Measurements from ENCODE around the gene TNKS1BP1. TPM values are rescaled to one million over a fixed set of nuclear protein-coding genes. Genes with fewer than 3 reads are reported as not detected.

TNKS1BP1 gene
- total RNA-seq, 1 experiment from 2014 or later: 218 TPM

DNA sequence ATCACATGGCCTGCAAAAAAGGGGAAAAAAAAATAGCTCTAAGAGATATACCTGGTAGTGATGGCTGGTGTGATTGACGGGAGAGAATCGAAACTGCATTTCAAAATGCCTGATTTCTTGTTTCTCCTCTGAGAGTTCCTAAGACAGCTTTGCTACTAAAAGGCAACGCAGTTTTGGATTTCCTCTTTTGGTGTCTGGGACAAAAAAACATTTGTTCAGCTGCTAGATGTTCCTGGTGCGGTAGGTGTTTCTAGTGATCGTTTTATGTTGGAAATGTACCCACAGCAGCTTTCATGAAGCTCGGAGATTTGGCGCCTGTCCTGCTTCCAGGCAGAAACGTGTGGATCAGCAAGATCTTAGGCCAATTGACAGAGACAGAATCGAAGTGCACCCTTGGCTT is 31.5 kb upstream of the TNKS1BP1 start:
- POLR2A ChIA-PET (ENCODE audit: unreplicated experiment): no interaction called here
- peaks cover 11% of the 10 kb centered on the region; the same call in 1 of the 2 replicates for H3F3A ChIP-seq (ENCODE audit: insufficient read depth, low read depth)
- no peaks in the 10 kb centered on the region for H3K9me2 ChIP-seq (ENCODE audit: insufficient read depth)
- peaks cover 13% of the 10 kb centered on the region; the same call in 1 of the 2 replicates for H3K4me1 ChIP-seq (replicated peaks; ENCODE audit: insufficient read depth)
- H3K27ac ChIP-seq: no peak overlapping the region
- intact Hi-C loops (cut with micrococcal nuclease; ENCODE audit: unreplicated experiment): no loop called here
- DNase-seq: no peak
- H3K36me3 ChIP-seq (ENCODE audit: low read depth): 0 out of 2 replicates have a peak, but pooled peaks cover 2% of the 10 kb centered on the region
- CTCF ChIA-PET: interaction anchor here (0.7 kb wide), 1 partner anchor 103 kb away, joined by 12 read pairs; no protein-coding TSS in a partner anchor
- no peaks in the 10 kb centered on the region for H4K20me1 ChIP-seq (ENCODE audit: insufficient read depth)
- H3K4me3 ChIP-seq: no peak overlapping the region
- no TSS peak for BruUV-seq (replicated peaks)
- H3K79me2 ChIP-seq (ENCODE audit: low read depth): no peaks in the 10 kb centered on the region
- H3K4me2 ChIP-seq: no peak overlapping the region
- H3K9me3 ChIP-seq (ENCODE audit: insufficient read depth, low read depth): peaks cover 6% of the 10 kb centered on the region
- TF ChIP-seq, protein P1, sequence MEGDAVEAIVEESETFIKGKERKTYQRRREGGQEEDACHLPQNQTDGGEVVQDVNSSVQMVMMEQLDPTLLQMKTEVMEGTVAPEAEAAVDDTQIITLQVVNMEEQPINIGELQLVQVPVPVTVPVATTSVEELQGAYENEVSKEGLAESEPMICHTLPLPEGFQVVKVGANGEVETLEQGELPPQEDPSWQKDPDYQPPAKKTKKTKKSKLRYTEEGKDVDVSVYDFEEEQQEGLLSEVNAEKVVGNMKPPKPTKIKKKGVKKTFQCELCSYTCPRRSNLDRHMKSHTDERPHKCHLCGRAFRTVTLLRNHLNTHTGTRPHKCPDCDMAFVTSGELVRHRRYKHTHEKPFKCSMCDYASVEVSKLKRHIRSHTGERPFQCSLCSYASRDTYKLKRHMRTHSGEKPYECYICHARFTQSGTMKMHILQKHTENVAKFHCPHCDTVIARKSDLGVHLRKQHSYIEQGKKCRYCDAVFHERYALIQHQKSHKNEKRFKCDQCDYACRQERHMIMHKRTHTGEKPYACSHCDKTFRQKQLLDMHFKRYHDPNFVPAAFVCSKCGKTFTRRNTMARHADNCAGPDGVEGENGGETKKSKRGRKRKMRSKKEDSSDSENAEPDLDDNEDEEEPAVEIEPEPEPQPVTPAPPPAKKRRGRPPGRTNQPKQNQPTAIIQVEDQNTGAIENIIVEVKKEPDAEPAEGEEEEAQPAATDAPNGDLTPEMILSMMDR (conservative IDR thresholded peaks at IDR 0.05): no peak
- no peak for TF ChIP-seq EZH2 (IDR thresholded peaks at IDR 0.05; ENCODE audit: low read depth)
- no peak overlapping the region for H2AFZ ChIP-seq
- peaks cover 20% of the 10 kb centered on the region for H3K27me3 ChIP-seq (ENCODE audit: insufficient read depth, low read depth)

DNA sequence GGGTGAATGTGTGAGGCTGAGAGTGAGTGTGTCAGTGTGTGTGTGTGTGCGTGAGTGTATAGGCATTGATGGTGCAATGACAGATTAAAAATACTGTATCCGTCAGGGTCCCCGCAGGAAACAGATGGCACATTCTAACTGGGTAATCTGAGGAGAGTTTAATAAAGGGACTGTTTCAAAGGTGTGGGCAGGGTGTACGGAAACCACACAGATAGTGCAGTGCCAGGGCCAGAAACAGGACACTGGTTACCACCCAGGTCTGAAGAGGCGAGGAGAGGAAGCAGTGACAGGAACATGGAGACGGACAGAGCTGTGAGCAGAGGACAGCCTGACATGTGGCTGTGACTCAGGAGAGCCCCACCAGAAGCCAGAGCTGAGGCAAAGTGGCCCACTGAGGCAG is 29.9 kb upstream of the TNKS1BP1 start:
- Histone ChIP-seq H3K4me2 (no peak overlapping the region), H3K27me3 (ENCODE audit: insufficient read depth, low read depth) (peaks cover 22% of the 10 kb centered on the region), H3K4me1 (replicated peaks; ENCODE audit: insufficient read depth) (0 out of 2 replicates have a peak, but pooled peaks cover 6% of the 10 kb centered on the region), H3K36me3 (ENCODE audit: low read depth) (0 out of 2 replicates have a peak, but pooled peaks cover 4% of the 10 kb centered on the region), H3F3A (ENCODE audit: insufficient read depth, low read depth) (0 out of 2 replicates have a peak, but pooled peaks cover 2% of the 10 kb centered on the region), H3K27ac (no peak overlapping the region), H3K9me2 (ENCODE audit: insufficient read depth) (no peaks in the 10 kb centered on the region), H4K20me1 (ENCODE audit: insufficient read depth) (no peaks in the 10 kb centered on the region), H2AFZ (no peak overlapping the region), H3K4me3 (no peak overlapping the region), H3K9me3 (ENCODE audit: insufficient read depth, low read depth) (peaks cover 10% of the 10 kb centered on the region), H3K79me2 (ENCODE audit: low read depth) (no peaks in the 10 kb centered on the region)
- DNase-seq: no peak
- ChIA-PET POLR2A (ENCODE audit: unreplicated experiment) (no interaction called here), CTCF (no interaction called here)
- intact Hi-C loops (cut with micrococcal nuclease; ENCODE audit: unreplicated experiment): no loop called here
- BruUV-seq (replicated peaks): no TSS peak
- TF ChIP-seq, protein P1 (conservative IDR thresholded peaks at IDR 0.05): no peak

GRCh38 chr11:57353852-57354251 is 29.1 kb upstream of the TNKS1BP1 start:
- no peaks in the 10 kb centered on the region for H3K79me2 ChIP-seq (ENCODE audit: low read depth)
- no peak overlapping the region for H3K27ac ChIP-seq
- no peak overlapping the region for H3K4me3 ChIP-seq
- no TSS peak for BruUV-seq (replicated peaks)
- H3K27me3 ChIP-seq (ENCODE audit: insufficient read depth, low read depth): peaks cover 22% of the 10 kb centered on the region
- POLR2A ChIA-PET (ENCODE audit: unreplicated experiment): no interaction called here
- no peaks in the 10 kb centered on the region for H3K4me1 ChIP-seq (replicated peaks; ENCODE audit: insufficient read depth)
- no peak for DNase-seq
- H3K9me3 ChIP-seq (ENCODE audit: insufficient read depth, low read depth): peaks cover 10% of the 10 kb centered on the region
- H3K9me2 ChIP-seq (ENCODE audit: insufficient read depth): no peaks in the 10 kb centered on the region
- TF ChIP-seq EZH2 (IDR thresholded peaks at IDR 0.05; ENCODE audit: low read depth): no peak
- TF ChIP-seq, protein P1 (conservative IDR thresholded peaks at IDR 0.05): no peak
- 0 out of 2 replicates have a peak, but pooled peaks cover 4% of the 10 kb centered on the region for H3K36me3 ChIP-seq (ENCODE audit: low read depth)
- intact Hi-C loops (cut with micrococcal nuclease; ENCODE audit: unreplicated experiment): no loop called here
- no peaks in the 10 kb centered on the region for H3F3A ChIP-seq (ENCODE audit: insufficient read depth, low read depth)
- H4K20me1 ChIP-seq (ENCODE audit: insufficient read depth): no peaks in the 10 kb centered on the region
- CTCF ChIA-PET: interaction anchor here (0.7 kb wide), 1 partner anchor 142 kb away, joined by 13 read pairs; no protein-coding TSS in a partner anchor
- no peak overlapping the region for H3K4me2 ChIP-seq
- no peak overlapping the region for H2AFZ ChIP-seq

Data from PC-9 (cell line).